ENCODE results near the gene MMGT1.

MMGT1 gene

DNA sequence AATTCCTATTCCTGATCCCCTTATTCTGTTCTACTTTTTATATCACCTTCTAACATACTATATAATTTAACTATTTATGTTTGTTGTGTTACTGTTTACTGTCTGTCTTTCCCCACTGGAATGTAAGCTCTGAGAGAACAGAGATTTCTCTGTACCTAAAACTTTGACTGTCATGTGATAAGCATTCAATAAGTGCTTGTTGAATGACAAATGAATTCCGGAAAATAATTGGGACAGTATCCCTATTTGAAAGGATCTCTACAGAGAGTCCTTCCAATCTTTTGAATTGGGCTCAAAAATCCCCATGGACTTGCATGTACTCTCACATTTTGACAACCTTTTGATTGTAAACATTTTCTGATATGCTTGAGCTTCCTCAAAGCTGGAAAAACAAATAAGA is 1.6 kb upstream of the MMGT1 start:
- H3K9me2 ChIP-seq (ENCODE audit: low read depth, low read length) = no peaks in the 10 kb centered on the region
- TF ChIP-seq EZH2 (IDR thresholded peaks at IDR 0.05; ENCODE audit: borderline replicate concordance, low read length) = no peak
- TF ChIP-seq, protein P1, sequence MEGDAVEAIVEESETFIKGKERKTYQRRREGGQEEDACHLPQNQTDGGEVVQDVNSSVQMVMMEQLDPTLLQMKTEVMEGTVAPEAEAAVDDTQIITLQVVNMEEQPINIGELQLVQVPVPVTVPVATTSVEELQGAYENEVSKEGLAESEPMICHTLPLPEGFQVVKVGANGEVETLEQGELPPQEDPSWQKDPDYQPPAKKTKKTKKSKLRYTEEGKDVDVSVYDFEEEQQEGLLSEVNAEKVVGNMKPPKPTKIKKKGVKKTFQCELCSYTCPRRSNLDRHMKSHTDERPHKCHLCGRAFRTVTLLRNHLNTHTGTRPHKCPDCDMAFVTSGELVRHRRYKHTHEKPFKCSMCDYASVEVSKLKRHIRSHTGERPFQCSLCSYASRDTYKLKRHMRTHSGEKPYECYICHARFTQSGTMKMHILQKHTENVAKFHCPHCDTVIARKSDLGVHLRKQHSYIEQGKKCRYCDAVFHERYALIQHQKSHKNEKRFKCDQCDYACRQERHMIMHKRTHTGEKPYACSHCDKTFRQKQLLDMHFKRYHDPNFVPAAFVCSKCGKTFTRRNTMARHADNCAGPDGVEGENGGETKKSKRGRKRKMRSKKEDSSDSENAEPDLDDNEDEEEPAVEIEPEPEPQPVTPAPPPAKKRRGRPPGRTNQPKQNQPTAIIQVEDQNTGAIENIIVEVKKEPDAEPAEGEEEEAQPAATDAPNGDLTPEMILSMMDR (IDR thresholded peaks at IDR 0.05; ENCODE audit: low read length) = no peak
- no peaks in the 10 kb centered on the region for H3K27me3 ChIP-seq (ENCODE audit: insufficient read depth, low read length)
- H3K4me2 ChIP-seq (ENCODE audit: low read length) = no peak overlapping the region
- H3K4me3 ChIP-seq (ENCODE audit: low read depth, low read length, poor library complexity, severe bottlenecking) = no peak overlapping the region
- peaks cover 22% of the 10 kb centered on the region for H3K4me1 ChIP-seq (ENCODE audit: insufficient read depth, low read length, severe bottlenecking)
- H3K9me3 ChIP-seq (ENCODE audit: low read length) = no peaks in the 10 kb centered on the region
- H3K9ac ChIP-seq (ENCODE audit: low read length) = no peak overlapping the region
- no peak overlapping the region for H3K27ac ChIP-seq (ENCODE audit: low read depth, low read length, poor library complexity, severe bottlenecking)
- no peaks in the 10 kb centered on the region for H4K20me1 ChIP-seq (ENCODE audit: insufficient read depth, low read length)
- no peaks in the 10 kb centered on the region for H3F3A ChIP-seq (ENCODE audit: insufficient read depth, low read length)
- H2AFZ ChIP-seq (ENCODE audit: low read length) = no peak overlapping the region
- H3K79me2 ChIP-seq (ENCODE audit: insufficient read depth, low read length) = peaks cover 17% of the 10 kb centered on the region
- H3K36me3 ChIP-seq (ENCODE audit: insufficient read depth, low read length) = no peaks in the 10 kb centered on the region

DNA sequence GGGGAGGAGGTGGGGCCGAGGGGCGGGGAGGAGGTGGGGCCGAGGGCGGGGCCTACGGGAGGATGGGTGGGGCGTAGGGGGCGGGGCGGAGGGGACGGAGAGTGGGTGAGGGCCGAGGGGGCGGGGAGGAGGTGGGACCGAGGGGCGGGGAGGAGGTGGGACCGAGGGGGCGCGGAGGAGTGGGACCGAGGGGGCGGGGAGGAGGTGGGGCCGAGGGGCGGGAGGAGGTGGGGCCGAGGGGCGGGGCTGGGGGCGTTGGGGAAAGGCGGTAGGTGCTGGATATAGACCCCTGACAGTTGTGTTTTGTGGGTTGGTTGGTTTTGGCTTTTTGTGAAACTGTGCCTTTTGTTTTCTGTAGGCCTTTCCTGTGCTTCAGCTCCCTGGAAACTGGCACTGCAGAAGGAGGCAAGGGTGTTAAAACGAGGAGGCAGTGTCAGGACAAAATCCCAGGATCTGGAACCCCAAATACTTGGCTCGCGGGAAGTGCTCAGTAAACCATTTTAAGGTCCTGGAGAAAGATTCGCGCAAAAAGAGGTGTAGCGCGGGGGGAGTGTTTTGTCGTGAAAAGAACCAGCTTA is 580 bp upstream of the MMGT1 start:
- Histone ChIP-seq H2AFZ (ENCODE audit: low read length) (no peak overlapping the region), H3K9me2 (ENCODE audit: low read depth, low read length) (no peaks in the 10 kb centered on the region), H3F3A (ENCODE audit: insufficient read depth, low read length) (no peaks in the 10 kb centered on the region), H3K4me1 (ENCODE audit: insufficient read depth, low read length, severe bottlenecking) (peaks cover 22% of the 10 kb centered on the region), H3K4me3 (ENCODE audit: low read depth, low read length, poor library complexity, severe bottlenecking) (peak overlapping the region; percentile 60), H3K4me2 (ENCODE audit: low read length) (peak overlapping the region; percentile 81), H3K9me3 (ENCODE audit: low read length) (no peaks in the 10 kb centered on the region), H3K36me3 (ENCODE audit: insufficient read depth, low read length) (no peaks in the 10 kb centered on the region), H3K79me2 (ENCODE audit: insufficient read depth, low read length) (peaks cover 17% of the 10 kb centered on the region), H3K9ac (ENCODE audit: low read length) (peak overlapping the region; percentile 39; the same call in 1 of the 2 replicates), H3K27me3 (ENCODE audit: insufficient read depth, low read length) (no peaks in the 10 kb centered on the region), H3K27ac (ENCODE audit: low read depth, low read length, poor library complexity, severe bottlenecking) (no peak overlapping the region), H4K20me1 (ENCODE audit: insufficient read depth, low read length) (no peaks in the 10 kb centered on the region)
- TF ChIP-seq, protein P1 (IDR thresholded peaks at IDR 0.05; ENCODE audit: low read length) = no peak
- no peak for TF ChIP-seq EZH2 (IDR thresholded peaks at IDR 0.05; ENCODE audit: borderline replicate concordance, low read length)

DNA sequence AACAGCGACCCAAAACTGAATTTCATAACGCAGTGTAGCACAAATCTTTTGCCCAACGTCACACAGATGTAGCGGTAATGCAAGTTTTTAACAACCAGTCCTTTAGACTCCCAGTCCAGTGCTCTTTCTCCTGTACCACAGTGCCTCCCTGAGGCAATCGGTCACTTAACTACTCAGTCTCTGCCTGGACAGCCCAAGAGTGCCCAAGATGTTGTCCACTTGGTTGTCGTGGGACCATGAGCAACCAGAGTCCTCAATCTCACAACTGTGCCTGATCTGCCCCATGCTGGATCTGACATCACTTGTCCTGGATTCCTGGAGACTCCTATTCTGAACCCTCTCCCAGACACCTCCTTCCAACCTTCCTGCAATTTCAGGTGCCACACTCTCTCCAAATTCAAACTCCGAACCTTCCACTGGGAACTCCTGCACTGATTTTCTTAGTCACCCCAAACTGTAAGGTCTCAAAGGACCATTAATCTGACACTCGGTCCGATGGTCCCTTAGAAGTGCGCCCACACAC is 702 bp downstream of the MMGT1 start:
- Histone ChIP-seq H3K36me3 (ENCODE audit: insufficient read depth, low read length) (no peaks in the 10 kb centered on the region), H4K20me1 (ENCODE audit: insufficient read depth, low read length) (no peaks in the 10 kb centered on the region), H3K4me1 (ENCODE audit: insufficient read depth, low read length, severe bottlenecking) (peaks cover 22% of the 10 kb centered on the region), H3K9ac (ENCODE audit: low read length) (peak overlapping the region; percentile 79), H2AFZ (ENCODE audit: low read length) (no peak overlapping the region), H3K79me2 (ENCODE audit: insufficient read depth, low read length) (peaks cover 17% of the 10 kb centered on the region), H3K27me3 (ENCODE audit: insufficient read depth, low read length) (no peaks in the 10 kb centered on the region), H3K9me3 (ENCODE audit: low read length) (no peaks in the 10 kb centered on the region), H3K27ac (ENCODE audit: low read depth, low read length, poor library complexity, severe bottlenecking) (peak overlapping the region; percentile 58), H3K9me2 (ENCODE audit: low read depth, low read length) (no peaks in the 10 kb centered on the region), H3K4me3 (ENCODE audit: low read depth, low read length, poor library complexity, severe bottlenecking) (peak overlapping the region; percentile 91), H3F3A (ENCODE audit: insufficient read depth, low read length) (no peaks in the 10 kb centered on the region), H3K4me2 (ENCODE audit: low read length) (peak overlapping the region; percentile 74)
- TF ChIP-seq EZH2 (IDR thresholded peaks at IDR 0.05; ENCODE audit: borderline replicate concordance, low read length) = no peak
- TF ChIP-seq, protein P1 (IDR thresholded peaks at IDR 0.05; ENCODE audit: low read length) = no peak

All from OCI-LY1 (cell line).